Measurements from ENCODE around the gene SERINC4.

Gene SERINC4

GRCh38 chr15:43795997-43796396 lies 4.0 kb downstream of the SERINC4 start:
- no peak for DNase-seq

GRCh38 chr15:43795197-43795596 lies 4.8 kb downstream of the SERINC4 start:
- no peak for DNase-seq

GRCh38 chr15:43794269-43795037 lies 5.6 kb downstream of the SERINC4 start:
- DNase-seq, result no peak

- DNase-seq, result no peak
Observed at GRCh38 chr15:43793647-43794046, 6.4 kb downstream of the SERINC4 start.

GRCh38 chr15:43792761-43793476 lies 7.1 kb downstream of the SERINC4 start:
- peak; percentile 41 to 63 for DNase-seq

- DNase-seq, result peak; percentile 100
Observed at GRCh38 chr15:43791993-43792760, 7.8 kb downstream of the SERINC4 start, which contains the start of gene SERF2. Gene SERF2, plus strand, starts transcription at chr15:43792320. Its CDS starts 57 bp downstream, at chr15:43792377.

- DNase-seq, result no peak
Observed at GRCh38 chr15:43789409-43789808, 10.6 kb downstream of the SERINC4 start.

- no peak for DNase-seq
Observed at GRCh38 chr15:43779016-43779415, 21.0 kb downstream of the SERINC4 start.

GRCh38 chr15:43777267-43777914 lies 22.6 kb downstream of the SERINC4 start:
- DNase-seq, result peak; percentile 79 to 87

GRCh38 chr15:43776718-43777266 lies 23.2 kb downstream of the SERINC4 start, which contains the start of gene ELL3:
Gene ELL3, minus strand, starts transcription at chr15:43776966. Its CDS starts 65 bp downstream, at chr15:43776901.
- DNase-seq, result peak; percentile 74 to 81

GRCh38 chr15:43776101-43776717 lies 23.8 kb downstream of the SERINC4 start:
- DNase-seq, result peak in 1 of 2 donors; percentile 83

- no peak for DNase-seq
Observed at GRCh38 chr15:43775411-43775965, 24.5 kb downstream of the SERINC4 start.

- no peak for DNase-seq
Observed at GRCh38 chr15:43774062-43774461, 26.0 kb downstream of the SERINC4 start.

GRCh38 chr15:43772624-43773023 lies 27.4 kb downstream of the SERINC4 start:
- DNase-seq, result no peak

- no peak for DNase-seq
Observed at GRCh38 chr15:43771816-43772215, 28.2 kb downstream of the SERINC4 start.

GRCh38 chr15:43769584-43770228 lies 30.3 kb downstream of the SERINC4 start:
- DNase-seq, result peak; percentile 61 to 72

- DNase-seq, result no peak
Observed at GRCh38 chr15:43763819-43764446, 36.1 kb downstream of the SERINC4 start.

- no peak for DNase-seq
Observed at GRCh38 chr15:43762824-43763223, 37.2 kb downstream of the SERINC4 start.

GRCh38 chr15:43751885-43752284 lies 48.1 kb downstream of the SERINC4 start:
- no peak for DNase-seq

- DNase-seq, result peak; percentile 48 to 80
Observed at GRCh38 chr15:43749690-43750345, 50.2 kb downstream of the SERINC4 start.
